RWPE2 (cell line): ENCODE data around the gene SETBP1.

Experiments
- ATAC-seq: fragments of 200-7000 bp; cut with Tn5 transposase; 3 replicates; pipeline ENCODE4 v1.9.1; 2021; ENCODE audit warnings: low read depth
- DNase-seq: peaks from one replicate; pipeline ENCODE4 v3.0.0-alpha.2; 2020; ENCODE audit warnings: low spot score
- H3K27ac ChIP-seq: fragments of 450-650 bp; 2 replicates; pipeline ENCODE4 v1.5.1; 2017; ENCODE audit warnings: mild to moderate bottlenecking; ENCODE audit not compliant: poor library complexity, severe bottlenecking
- H3K27me3 ChIP-seq: fragments of 250-450 bp; sonication (Bioruptor Pico); 2 replicates; pipeline ENCODE4 v1.5.1; 2021; ENCODE audit warnings: mild to moderate bottlenecking, moderate library complexity; ENCODE audit not compliant: insufficient read depth, poor library complexity, severe bottlenecking
- H3K36me3 ChIP-seq: fragments of 250-450 bp; sonication (Bioruptor Pico); 2 replicates; pipeline ENCODE4 v1.5.1; 2020; ENCODE audit warnings: low read depth, mild to moderate bottlenecking, moderate library complexity
- H3K4me1 ChIP-seq: fragments of 250-450 bp; sonication (Bioruptor Pico); 2 replicates; pipeline ENCODE4 v1.5.1; 2021; ENCODE audit warnings: mild to moderate bottlenecking, moderate library complexity; ENCODE audit not compliant: insufficient read depth, poor library complexity, severe bottlenecking
- H3K4me3 ChIP-seq: fragments of 250-450 bp; sonication (Bioruptor Pico); 2 replicates; pipeline ENCODE4 v1.5.1; 2021; ENCODE audit warnings: mild to moderate bottlenecking, moderate library complexity; ENCODE audit not compliant: severe bottlenecking
- H3K9me3 ChIP-seq: fragments of 250-450 bp; sonication (Bioruptor Pico); 2 replicates; pipeline ENCODE4 v1.5.1; 2021; ENCODE audit warnings: mild to moderate bottlenecking, moderate library complexity; ENCODE audit not compliant: severe bottlenecking
- CTCF ChIP-seq: fragments of 450-650 bp; IDR thresholded peaks from one replicate; pipeline ENCODE4 v1.5.1; 2017; ENCODE audit warnings: mild to moderate bottlenecking, moderate library complexity; ENCODE audit not compliant: poor library complexity, severe bottlenecking

Gene SETBP1

DNA sequence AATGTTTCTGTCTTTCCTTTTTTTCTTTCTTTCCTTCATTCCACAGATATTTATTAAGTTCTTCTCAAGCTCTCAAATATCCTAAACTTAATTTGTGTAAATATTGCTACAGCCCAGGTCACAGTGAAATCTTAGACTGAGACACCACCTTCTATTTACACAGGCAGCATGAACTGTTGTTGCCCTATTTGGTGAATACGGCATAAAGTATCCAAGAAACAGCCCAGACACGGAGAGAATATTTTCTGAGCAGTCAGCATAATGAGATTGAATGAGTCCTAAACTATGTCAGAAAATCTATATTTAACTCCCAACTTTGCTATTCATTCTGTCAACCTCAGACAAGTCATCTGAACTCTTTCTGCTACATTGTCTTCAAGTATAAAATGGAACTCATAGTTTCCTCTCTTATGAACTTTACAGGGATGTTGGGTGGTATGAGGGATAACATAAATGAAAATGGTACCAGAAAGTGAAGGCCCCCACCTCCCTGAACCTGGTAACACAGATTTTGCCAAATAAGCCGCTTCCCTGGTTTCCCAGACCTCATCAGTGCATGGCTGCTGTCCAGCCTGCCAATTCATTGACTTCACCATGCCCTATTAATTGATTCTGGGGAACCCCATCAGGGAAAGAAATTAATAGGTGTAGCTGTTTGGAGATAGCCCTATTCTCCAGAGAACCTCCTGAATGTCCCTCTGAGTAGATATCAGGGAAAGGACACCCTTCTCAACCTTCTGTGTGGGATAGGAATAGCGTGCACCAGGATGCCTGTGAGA lies 235.9 kb downstream of the SETBP1 start:
- Histone ChIP-seq H3K36me3 (no peaks in the 10 kb centered on the region), H3K27me3 (no peaks in the 10 kb centered on the region), H3K4me1 (no peaks in the 10 kb centered on the region), H3K9me3 (no peaks in the 10 kb centered on the region), H3K4me3 (no peak overlapping the region), H3K27ac (no peak overlapping the region)
- ATAC-seq (no peak), DNase-seq (no peak)
- TF ChIP-seq CTCF: no peak

DNA sequence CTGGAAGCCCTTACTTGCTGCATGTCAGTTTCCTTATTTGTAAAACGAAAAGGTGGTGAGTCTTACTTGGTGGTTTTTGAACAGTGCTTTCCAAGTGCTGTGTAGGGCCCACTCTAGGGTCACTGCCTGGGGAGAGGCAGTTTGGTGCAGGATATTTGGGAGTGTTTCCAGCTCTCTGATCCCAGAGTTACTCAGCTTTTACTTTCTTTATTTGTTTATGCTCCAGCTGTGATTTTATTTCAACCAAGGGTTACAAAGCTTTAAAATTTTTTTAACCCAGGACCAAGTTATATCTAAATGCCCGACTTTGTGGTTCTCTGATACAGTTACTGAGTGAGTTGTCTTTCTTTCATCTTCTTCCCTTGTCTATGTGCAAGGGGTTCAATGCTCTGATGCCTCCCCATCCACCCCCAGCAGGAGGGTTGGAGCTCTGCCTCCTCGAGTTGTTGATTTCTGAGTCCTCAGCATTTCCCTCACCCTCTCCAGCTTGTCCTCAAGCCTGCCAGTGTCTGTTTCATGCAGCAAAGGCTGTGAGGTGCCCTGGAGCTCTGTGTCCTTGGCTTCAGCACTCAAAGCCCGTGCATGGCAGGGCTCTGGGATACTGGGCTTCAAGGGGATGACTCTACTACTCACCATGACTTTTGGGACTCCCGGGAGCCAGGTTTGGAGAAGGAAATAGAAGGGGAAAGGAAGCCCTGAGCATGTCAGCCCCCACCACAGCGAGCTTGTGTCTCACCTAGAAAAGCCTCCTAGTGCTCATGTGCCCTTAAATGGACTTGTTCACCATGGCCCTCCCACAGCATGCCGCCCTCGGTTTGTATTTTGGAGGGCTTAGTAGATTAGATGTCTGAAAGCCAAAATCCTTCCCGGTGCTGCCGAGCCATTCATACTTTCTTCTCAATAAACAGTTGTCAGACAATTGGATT lies 236.8 kb downstream of the SETBP1 start:
- Histone ChIP-seq H3K27ac (no peak overlapping the region), H3K36me3 (no peaks in the 10 kb centered on the region), H3K27me3 (no peaks in the 10 kb centered on the region), H3K4me1 (no peaks in the 10 kb centered on the region), H3K9me3 (no peaks in the 10 kb centered on the region), H3K4me3 (no peak overlapping the region)
- no peak for ATAC-seq
- no peak for DNase-seq
- TF ChIP-seq CTCF: no peak

GRCh38 chr18:44918142-44918476 lies 237.4 kb downstream of the SETBP1 start:
- ATAC-seq (no peak), DNase-seq (no peak)
- no peaks in the 10 kb centered on the region for H3K9me3 ChIP-seq
- H3K4me1 ChIP-seq: no peaks in the 10 kb centered on the region
- no peaks in the 10 kb centered on the region for H3K27me3 ChIP-seq
- no peaks in the 10 kb centered on the region for H3K36me3 ChIP-seq
- TF ChIP-seq CTCF: no peak
- H3K4me3 ChIP-seq: no peak overlapping the region
- H3K27ac ChIP-seq: no peak overlapping the region

DNA sequence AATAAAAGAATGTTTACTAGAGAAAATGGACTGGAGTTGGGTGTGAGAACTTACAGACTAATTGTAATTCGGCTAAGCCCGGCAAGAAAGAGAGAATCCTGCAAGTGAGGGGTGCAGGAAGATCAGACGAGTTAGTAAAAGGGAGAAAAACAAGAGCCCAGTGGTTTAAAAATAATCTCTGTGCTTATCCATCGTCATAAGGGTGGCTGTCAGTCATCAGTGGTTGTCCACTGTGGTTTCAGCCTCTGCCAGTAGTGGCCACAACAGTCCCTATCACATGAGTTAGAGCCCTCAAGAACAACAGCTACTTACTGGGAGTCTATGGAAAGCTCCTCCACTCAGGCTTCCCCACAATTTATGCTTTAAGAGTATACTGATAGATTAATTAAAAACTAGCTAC lies 239.8 kb downstream of the SETBP1 start:
- no peak overlapping the region for H3K27ac ChIP-seq
- ATAC-seq (no peak), DNase-seq (no peak)
- H3K4me1 ChIP-seq: no peaks in the 10 kb centered on the region
- no peak for TF ChIP-seq CTCF
- no peaks in the 10 kb centered on the region for H3K36me3 ChIP-seq
- H3K9me3 ChIP-seq: no peaks in the 10 kb centered on the region
- no peaks in the 10 kb centered on the region for H3K27me3 ChIP-seq
- no peak overlapping the region for H3K4me3 ChIP-seq
